Liver (tissue), 3 donors: ENCODE measurements around the gene RSPH4A.

Experiments used
- ATF3 ChIP-seq: IDR thresholded peaks from 2 replicates; pipeline ENCODE4 v1.6.1; 2016; ENCODE audit warnings: antibody characterized with exemption
- CTCF ChIP-seq: fragments of 150-350 bp; IDR thresholded peaks from 2 replicates; pipeline ENCODE4 v1.5.1; 2017; ENCODE audit warnings: improper control_type of control experiment, low read depth, low read length; ENCODE audit not compliant: missing input control
- GABPA ChIP-seq, 2 donors: IDR thresholded peaks in 1 of 2; conservative IDR thresholded peaks in 1 of 2; 2 replicates each; pipeline ENCODE4 v1.6.1; 2016; ENCODE audit warnings: antibody characterized with exemption in 2 of 2, mild to moderate bottlenecking in 1 of 2, moderate library complexity in 1 of 2
- JUND ChIP-seq, 2 donors: IDR thresholded peaks; 2 replicates each; pipeline ENCODE4 v1.6.1; 2016; ENCODE audit warnings: antibody characterized with exemption in 2 of 2
- RAD21 ChIP-seq, 2 donors: IDR thresholded peaks; 2 replicates each; pipeline ENCODE4 v1.6.1; 2016; ENCODE audit warnings: antibody characterized with exemption in 2 of 2, mild to moderate bottlenecking in 2 of 2
- REST ChIP-seq: IDR thresholded peaks from 2 replicates; pipeline ENCODE4 v1.6.1; 2016; ENCODE audit warnings: antibody characterized with exemption, mild to moderate bottlenecking
- YY1 ChIP-seq: IDR thresholded peaks from 2 replicates; pipeline ENCODE4 v1.6.1; 2016; ENCODE audit warnings: antibody characterized with exemption, mild to moderate bottlenecking
- donor health status: healthy.
- donor health status: healthy.

GRCh38 chr6:116631379-116631990, 15.2 kb downstream of the RSPH4A start:
- TF ChIP-seq CTCF = no peak
- no peak for TF ChIP-seq REST
- TF ChIP-seq JUND (IDR thresholded peaks at IDR 0.05) = no peak
- TF ChIP-seq YY1 = no peak
- TF ChIP-seq RAD21 (IDR thresholded peaks at IDR 0.05) = no peak
- TF ChIP-seq ATF3 = no peak
- no peak for TF ChIP-seq GABPA (IDR thresholded peaks at IDR 0.05 in 1 of 2, conservative IDR thresholded peaks at IDR 0.05 in 1 of 2)
